Chondrocyte (in vitro differentiated cells): ENCODE results near the gene PPBP. TPM values are rescaled to one million over a fixed set of nuclear protein-coding genes. Genes with fewer than 3 reads are reported as not detected.
"Not testable (repeated sequence)": the region's sequence is repeated elsewhere in the genome, so short reads cannot be mapped to it uniquely, and the experiment has no call there.

ENCODE experiments used
- DNase-seq: peaks from one replicate; pipeline ENCODE4 v3.0.0; 2021; ENCODE audit warnings: mixed read lengths, low spot score
- H3K27ac Mint-ChIP-seq: one replicate; pipeline ENCODE4 v1.8.0; 2021; ENCODE audit warnings: mild to moderate bottlenecking, moderate library complexity, mixed read lengths; ENCODE audit not compliant: unreplicated experiment
- H3K27me3 Mint-ChIP-seq: 2 replicates; pipeline ENCODE4 v1.8.0; 2021; ENCODE audit warnings: low read depth, mixed read lengths
- H3K36me3 Mint-ChIP-seq: 2 replicates; pipeline ENCODE4 v1.8.0; 2021; ENCODE audit warnings: low read depth, mixed read lengths
- H3K4me1 Mint-ChIP-seq: 2 replicates; pipeline ENCODE4 v1.8.0; 2021; ENCODE audit warnings: low read depth, mild to moderate bottlenecking, mixed read lengths
- H3K4me3 Mint-ChIP-seq: one replicate; pipeline ENCODE4 v1.8.0; 2021; ENCODE audit warnings: mild to moderate bottlenecking, moderate library complexity, mixed read lengths; ENCODE audit not compliant: unreplicated experiment
- H3K9me3 Mint-ChIP-seq: 2 replicates; pipeline ENCODE4 v1.8.0; 2021; ENCODE audit warnings: low read depth, mixed read lengths
- total RNA-seq: library from RNA; stranded (reverse); gene quantifications from 3 replicates; pipeline ENCODE4 v1.2.1, GENCODE V29; 2021
- TF ChIP-seq, protein P1 (sequence below): fragments of 200-600 bp; sonication (generic); IDR thresholded peaks from 2 replicates; pipeline ENCODE4 v1.5.0; 2021; ENCODE audit warnings: antibody characterized with exemption, mild to moderate bottlenecking, moderate library complexity

PPBP gene
- total RNA-seq, 1 donor from 2014 or later, result not detected

DNA sequence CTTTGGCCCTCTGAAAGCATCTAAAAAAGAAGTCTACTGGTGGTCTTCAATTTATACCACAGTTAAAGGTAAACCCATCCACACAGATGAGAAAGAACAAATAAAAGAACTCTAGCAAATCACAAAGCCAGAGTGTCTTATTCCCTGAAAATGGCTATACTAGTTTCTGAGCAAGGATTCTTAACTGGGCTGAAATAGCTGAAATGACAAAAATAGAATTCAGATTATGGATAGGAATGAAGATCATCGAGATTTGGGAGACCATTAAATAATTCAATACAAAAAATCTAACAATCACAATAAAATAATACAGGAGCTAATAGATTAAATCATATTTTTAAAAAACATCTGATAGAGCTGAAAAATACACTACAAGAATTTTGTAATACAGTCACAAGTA is 18.0 kb downstream of the PPBP start:
- no peaks in the 10 kb centered on the region for H3K4me1 Mint-ChIP-seq
- TF ChIP-seq, protein P1, sequence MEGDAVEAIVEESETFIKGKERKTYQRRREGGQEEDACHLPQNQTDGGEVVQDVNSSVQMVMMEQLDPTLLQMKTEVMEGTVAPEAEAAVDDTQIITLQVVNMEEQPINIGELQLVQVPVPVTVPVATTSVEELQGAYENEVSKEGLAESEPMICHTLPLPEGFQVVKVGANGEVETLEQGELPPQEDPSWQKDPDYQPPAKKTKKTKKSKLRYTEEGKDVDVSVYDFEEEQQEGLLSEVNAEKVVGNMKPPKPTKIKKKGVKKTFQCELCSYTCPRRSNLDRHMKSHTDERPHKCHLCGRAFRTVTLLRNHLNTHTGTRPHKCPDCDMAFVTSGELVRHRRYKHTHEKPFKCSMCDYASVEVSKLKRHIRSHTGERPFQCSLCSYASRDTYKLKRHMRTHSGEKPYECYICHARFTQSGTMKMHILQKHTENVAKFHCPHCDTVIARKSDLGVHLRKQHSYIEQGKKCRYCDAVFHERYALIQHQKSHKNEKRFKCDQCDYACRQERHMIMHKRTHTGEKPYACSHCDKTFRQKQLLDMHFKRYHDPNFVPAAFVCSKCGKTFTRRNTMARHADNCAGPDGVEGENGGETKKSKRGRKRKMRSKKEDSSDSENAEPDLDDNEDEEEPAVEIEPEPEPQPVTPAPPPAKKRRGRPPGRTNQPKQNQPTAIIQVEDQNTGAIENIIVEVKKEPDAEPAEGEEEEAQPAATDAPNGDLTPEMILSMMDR, result no peak
- DNase-seq, result no peak
- no peak overlapping the region for H3K27ac Mint-ChIP-seq
- peaks cover 8% of the 10 kb centered on the region for H3K27me3 Mint-ChIP-seq
- H3K9me3 Mint-ChIP-seq, result peaks cover 45% of the 10 kb centered on the region
- no peak overlapping the region for H3K4me3 Mint-ChIP-seq
- peaks cover 26% of the 10 kb centered on the region for H3K36me3 Mint-ChIP-seq

DNA sequence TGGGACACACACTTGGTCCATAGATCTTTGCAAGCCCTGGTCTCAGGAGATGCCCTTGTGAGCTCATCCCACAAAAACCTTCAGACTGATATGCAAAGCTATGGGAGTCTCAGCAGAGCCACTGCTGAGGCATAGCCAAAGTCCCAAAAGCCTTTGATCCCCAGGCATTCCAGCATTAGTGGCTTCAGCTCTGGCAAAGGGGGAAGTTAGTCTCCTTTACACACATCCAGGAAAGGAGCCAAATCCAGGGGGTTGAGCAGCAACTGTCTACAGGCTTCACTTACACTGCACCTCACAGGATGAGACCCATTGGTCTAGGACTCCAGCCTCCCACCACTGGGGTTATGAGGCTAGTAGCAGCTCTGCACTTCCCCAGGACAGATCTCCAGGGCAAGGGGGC is 20.1 kb downstream of the PPBP start:
- no peak overlapping the region for H3K4me3 Mint-ChIP-seq
- no peak overlapping the region for H3K27ac Mint-ChIP-seq
- H3K36me3 Mint-ChIP-seq, result peaks cover 27% of the 10 kb centered on the region
- TF ChIP-seq, protein P1, result no peak
- no peaks in the 10 kb centered on the region for H3K4me1 Mint-ChIP-seq
- H3K9me3 Mint-ChIP-seq, result peaks cover 41% of the 10 kb centered on the region
- peaks cover 21% of the 10 kb centered on the region for H3K27me3 Mint-ChIP-seq
- DNase-seq, result no peak

DNA sequence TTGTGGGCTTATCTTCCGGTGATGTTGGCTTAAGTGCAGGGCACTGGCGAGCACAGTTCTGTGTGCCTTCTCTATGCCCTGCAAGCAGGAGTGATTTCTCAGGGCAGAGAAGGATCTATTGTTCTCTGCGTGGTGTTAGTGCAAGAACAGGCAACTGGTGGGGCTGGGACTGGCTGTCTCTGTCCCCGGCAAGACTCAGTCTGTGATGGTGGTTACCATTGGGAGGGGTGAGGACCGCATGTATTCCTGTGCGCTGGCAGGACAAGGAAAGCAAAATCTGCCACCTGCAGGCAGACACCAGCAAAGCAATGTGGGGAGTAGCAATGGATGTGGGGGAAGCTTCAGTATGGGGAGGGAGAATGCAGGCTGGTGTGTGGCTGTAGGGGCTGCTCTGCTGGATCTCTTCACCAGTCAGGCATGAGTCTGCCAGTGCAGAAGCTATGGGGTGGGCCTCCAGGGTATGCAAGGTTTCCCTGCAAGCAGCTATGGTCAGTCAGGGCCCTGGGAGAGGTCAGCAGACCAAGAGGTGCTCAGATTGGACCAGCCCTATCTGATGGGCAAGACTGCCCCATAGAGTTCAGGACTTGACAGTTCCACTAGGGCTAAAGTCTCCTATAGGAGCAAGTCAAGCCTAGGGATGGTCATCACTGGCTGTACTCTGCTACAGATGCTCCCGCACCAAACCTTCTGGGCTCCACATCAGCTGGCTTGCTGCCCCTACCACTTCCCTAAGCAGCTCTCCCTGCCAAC is 23.0 kb downstream of the PPBP start:
- Mint-ChIP-seq H3K36me3 (peaks cover 16% of the 10 kb centered on the region), H3K4me1 (no peaks in the 10 kb centered on the region), H3K27ac (no peak overlapping the region), H3K4me3 (no peak overlapping the region), H3K27me3 (peaks cover 21% of the 10 kb centered on the region), H3K9me3 (peaks cover 34% of the 10 kb centered on the region)
- TF ChIP-seq, protein P1, result peak; percentile 31
- DNase-seq, result no peak

DNA sequence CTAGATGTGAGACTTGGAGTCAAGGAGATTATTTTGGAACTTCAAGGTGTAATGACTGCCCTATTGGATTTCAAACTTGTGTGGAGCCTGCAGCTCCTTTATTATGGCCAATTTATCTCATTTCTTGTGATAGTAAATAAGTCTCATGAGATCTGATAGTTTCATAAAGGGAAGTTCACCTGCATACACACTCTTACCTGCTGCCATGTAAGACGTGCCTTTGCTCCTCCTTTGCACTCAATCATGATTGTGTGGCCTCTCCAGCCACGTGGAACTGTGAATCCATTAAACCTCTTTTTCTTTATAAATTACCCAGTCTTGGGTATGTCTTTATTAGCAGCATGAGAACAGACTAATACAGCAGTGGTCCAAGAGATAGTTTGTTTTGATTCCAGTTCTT is 25.3 kb downstream of the PPBP start:
- H3K4me3 Mint-ChIP-seq, result no peak overlapping the region
- no peak overlapping the region for H3K27ac Mint-ChIP-seq
- TF ChIP-seq, protein P1, result no peak
- peaks cover 23% of the 10 kb centered on the region for H3K27me3 Mint-ChIP-seq
- no peaks in the 10 kb centered on the region for H3K4me1 Mint-ChIP-seq
- peaks cover 42% of the 10 kb centered on the region for H3K9me3 Mint-ChIP-seq
- DNase-seq, result no peak
- peaks cover 15% of the 10 kb centered on the region for H3K36me3 Mint-ChIP-seq

DNA sequence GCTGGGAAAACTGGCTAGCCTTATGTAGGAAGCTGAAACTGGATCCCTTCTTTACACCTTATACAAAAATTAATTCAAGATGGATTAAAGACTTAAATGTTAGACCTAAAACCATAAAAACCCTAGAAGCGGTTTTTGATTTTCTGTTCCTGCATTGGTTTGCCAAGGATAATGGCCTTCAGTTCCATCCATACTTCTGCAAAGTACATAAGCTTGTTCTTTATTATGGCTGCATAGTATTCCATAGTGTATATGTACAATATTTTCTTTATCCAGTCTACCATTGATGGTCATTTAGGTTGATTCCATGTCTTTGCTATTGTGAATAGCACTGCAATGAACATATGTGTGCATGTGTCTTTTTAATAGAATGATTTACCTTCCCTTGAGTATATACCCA is 28.9 kb downstream of the PPBP start:
- H3K27ac Mint-ChIP-seq, H3K4me1 Mint-ChIP-seq, DNase-seq, H3K4me3 Mint-ChIP-seq: not testable (repeated sequence)
- H3K36me3 Mint-ChIP-seq, result peaks cover 18% of the 10 kb centered on the region
- H3K9me3 Mint-ChIP-seq, result peaks cover 46% of the 10 kb centered on the region
- peaks cover 14% of the 10 kb centered on the region for H3K27me3 Mint-ChIP-seq

DNA sequence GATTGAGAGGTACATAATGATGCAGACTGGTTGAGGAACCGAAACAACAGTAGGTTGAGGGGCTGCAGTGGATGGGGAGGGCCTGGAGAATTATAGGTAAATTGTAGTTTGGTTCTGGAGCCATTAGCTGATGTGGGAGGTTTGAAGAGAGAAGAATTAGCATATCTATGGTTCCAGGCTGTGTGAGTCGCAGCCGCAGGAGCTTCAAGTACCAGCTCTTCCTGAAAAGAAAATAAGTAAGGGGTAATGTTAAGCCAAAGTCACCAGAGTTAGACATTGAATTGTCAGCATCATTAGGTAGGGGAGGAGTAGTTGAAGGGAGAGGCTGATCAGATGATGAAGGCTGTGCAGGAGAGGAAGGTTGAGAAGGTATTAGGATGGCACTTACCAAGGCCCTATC is 35.6 kb downstream of the PPBP start:
- Mint-ChIP-seq H3K27ac (no peak overlapping the region), H3K27me3 (peaks cover 40% of the 10 kb centered on the region), H3K9me3 (peaks cover 12% of the 10 kb centered on the region), H3K4me1 (peaks cover 11% of the 10 kb centered on the region), H3K36me3 (peaks cover 8% of the 10 kb centered on the region), H3K4me3 (no peak overlapping the region)
- TF ChIP-seq, protein P1, result no peak
- DNase-seq, result no peak

DNA sequence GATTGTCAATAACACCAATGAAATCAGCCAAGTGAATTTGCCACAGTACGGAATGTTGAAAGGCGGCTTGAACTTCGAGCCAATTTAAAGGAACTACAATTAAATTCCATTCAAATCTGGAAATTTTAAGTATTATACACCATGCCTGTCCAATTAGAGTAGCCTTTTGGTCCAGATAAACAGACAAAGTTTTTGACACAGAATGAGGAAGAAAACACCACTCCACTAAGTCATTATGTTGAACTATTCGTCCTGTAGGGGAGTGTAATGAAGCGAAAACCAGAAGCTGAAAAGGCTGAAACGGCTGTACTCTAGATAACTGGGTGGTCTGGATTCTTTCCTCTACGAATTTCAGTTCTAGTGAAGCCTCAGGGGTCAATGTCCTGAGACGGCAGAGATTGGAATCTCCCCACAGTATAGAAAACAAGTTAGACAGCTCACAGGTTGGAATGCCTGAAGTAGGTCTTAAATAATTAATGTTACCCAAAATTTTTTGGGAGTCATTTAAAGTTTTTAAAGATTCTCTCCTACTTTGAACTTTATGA is 37.5 kb downstream of the PPBP start:
- not testable (repeated sequence) for DNase-seq, H3K27ac Mint-ChIP-seq, H3K4me3 Mint-ChIP-seq, H3K36me3 Mint-ChIP-seq
- Mint-ChIP-seq H3K4me1 (peaks cover 11% of the 10 kb centered on the region), H3K27me3 (peaks cover 57% of the 10 kb centered on the region), H3K9me3 (peaks cover 12% of the 10 kb centered on the region)
